GM19240 (cell line): ENCODE results near the gene WDR89.
"Not testable (repeated sequence)": the region's sequence is repeated elsewhere in the genome, so short reads cannot be mapped to it uniquely, and the experiment has no call there.

Source experiments
- DNase-seq: peaks from one replicate; pipeline ENCODE4 v3.0.0; 2011; ENCODE audit warnings: low spot score; ENCODE audit not compliant: insufficient read length

Gene WDR89

GRCh38 chr14:63596998-63597658 lies 44.5 kb downstream of the WDR89 start:
- no peak for DNase-seq

GRCh38 chr14:63594455-63595372 lies 47.0 kb downstream of the WDR89 start:
- DNase-seq: no peak

- not testable (repeated sequence) for DNase-seq
These were observed 58.6 kb downstream of the WDR89 start for GRCh38 chr14:63583046-63583445.

DNA sequence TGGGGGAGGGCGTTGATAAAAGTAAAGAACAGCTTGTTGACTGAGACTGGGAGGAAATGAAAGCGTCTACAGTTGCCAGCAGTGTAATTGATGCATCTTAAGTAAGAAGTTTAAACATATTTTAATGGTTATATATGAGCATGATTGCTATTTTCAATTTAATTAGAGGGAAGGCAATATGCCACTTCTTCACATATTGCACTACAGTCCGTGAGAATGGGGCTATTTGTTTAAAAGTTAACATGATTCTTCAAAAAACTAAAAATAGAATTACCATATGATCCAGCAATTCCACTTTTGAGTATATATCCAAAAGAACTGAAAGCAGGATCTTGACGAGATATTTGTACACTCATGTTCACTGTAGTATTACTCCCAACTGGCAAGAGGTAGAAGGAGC lies 60.2 kb downstream of the WDR89 start:
- no peak for DNase-seq

DNA sequence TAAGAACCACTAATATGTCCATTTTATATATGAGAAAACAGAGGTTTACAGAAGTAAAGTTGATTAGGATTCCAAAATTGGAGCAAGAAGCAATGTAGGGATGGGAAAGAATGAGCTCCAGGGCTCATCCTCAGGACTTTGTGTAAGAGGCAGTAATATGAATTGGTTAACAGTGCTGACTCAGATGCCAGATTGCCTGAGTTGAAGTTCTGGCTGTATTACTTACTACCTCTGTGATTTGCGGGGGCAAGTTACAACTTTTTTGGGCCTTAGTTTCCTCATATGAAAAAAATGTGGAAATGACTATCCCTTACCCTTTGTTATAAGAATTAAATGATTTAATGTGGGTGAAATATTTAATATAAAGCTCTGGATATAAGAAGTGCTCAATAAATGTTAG lies 63.4 kb downstream of the WDR89 start:
- no peak for DNase-seq

GRCh38 chr14:63573581-63573980 lies 68.1 kb downstream of the WDR89 start:
- DNase-seq: no peak

GRCh38 chr14:63565448-63565847 lies 76.2 kb downstream of the WDR89 start:
- no peak for DNase-seq

GRCh38 chr14:63564318-63564717 lies 77.4 kb downstream of the WDR89 start:
- DNase-seq: no peak

- DNase-seq: no peak
These were observed 78.2 kb downstream of the WDR89 start for GRCh38 chr14:63563370-63564026.

DNA sequence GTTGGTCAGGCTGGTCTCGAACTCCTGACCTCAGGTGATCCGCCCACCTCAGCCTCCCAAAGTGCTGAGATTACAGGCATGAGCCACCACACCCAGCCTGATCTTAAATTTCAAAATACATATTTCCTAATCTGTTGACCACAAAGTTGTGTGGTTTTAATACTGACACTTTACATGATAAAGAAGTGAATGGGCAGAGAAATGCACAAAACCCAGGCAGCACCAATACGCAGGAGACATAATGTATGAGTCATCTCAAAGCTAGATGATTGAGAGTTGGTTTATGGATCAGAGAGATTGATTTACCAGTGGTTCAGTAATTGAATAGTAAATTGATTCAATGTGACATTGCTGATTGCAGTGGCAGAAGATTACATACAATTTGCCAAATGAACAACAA lies 79.3 kb downstream of the WDR89 start:
- no peak for DNase-seq

- no peak for DNase-seq
These were observed 86.1 kb downstream of the WDR89 start for GRCh38 chr14:63555572-63555971.

DNA sequence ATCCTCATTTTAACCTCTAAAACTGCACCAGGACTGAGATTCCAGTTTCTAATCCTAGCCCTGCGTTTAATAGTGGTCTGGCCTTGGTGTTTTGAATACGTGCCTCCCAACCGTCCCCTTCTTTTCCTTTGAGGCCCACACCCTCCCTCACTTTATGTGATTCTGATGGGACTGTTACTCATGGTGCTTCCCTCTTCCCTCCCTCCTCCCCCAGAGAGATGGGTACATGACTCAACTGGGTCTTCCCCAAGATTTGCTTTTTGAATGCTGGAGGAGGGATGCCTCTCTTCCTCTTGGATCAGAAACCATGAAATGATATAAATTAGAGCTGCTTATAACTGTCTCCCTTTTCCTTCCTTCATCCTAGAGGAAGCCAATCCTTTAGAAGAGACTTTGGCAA lies 90.3 kb downstream of the WDR89 start:
- DNase-seq: no peak

- no peak for DNase-seq
These were observed 93.8 kb downstream of the WDR89 start for GRCh38 chr14:63547798-63548335.
